ENCODE results near the gene PLA2G4D. TPM values are rescaled to one million over a fixed set of nuclear protein-coding genes. Genes with fewer than 3 reads are reported as not detected.

PLA2G4D gene
- total and polyA plus RNA-seq, 2 donors (not counting 1 experiment from before 2014, with no cell fraction given), result not detected

GRCh38 chr15:42121021-42121420 is 26.7 kb upstream of the PLA2G4D start:
- H3K4me1 ChIP-seq (ENCODE audit: control insufficient read depth, extremely low read depth, insufficient read depth, low read length), result no peaks in the 10 kb centered on the region
- no peak for DNase-seq (ENCODE audit: low read depth in 2 of 2)
- no peak overlapping the region for H3K27ac ChIP-seq (ENCODE audit: insufficient read depth, low read length)
- H3K9ac ChIP-seq (ENCODE audit: insufficient read depth, low read length), result no peak overlapping the region
- H3K4me3 ChIP-seq (replicated peaks in 1 of 4; ENCODE audit: control extremely low read depth in 1 of 4, insufficient read depth in 1 of 4, low read depth in 3 of 4, low read length in 4 of 4), result no peak overlapping the region
- H2AFZ ChIP-seq (ENCODE audit: low read length), result no peak overlapping the region
- no peaks in the 10 kb centered on the region for H3K9me3 ChIP-seq (ENCODE audit: control insufficient read depth, insufficient read depth, low read depth, low read length)
- no peaks in the 10 kb centered on the region for H4K20me1 ChIP-seq (ENCODE audit: control insufficient read depth, extremely low read depth, insufficient read depth, low read length)
- H3K36me3 ChIP-seq (ENCODE audit: control insufficient read depth, insufficient read depth, low read length), result no peaks in the 10 kb centered on the region
- H3K79me2 ChIP-seq (ENCODE audit: control insufficient read depth, insufficient read depth, low read length), result no peaks in the 10 kb centered on the region
- no peak overlapping the region for H3K4me2 ChIP-seq (ENCODE audit: extremely low read depth, insufficient read depth, low read length)
- TF ChIP-seq EZH2 (IDR thresholded peaks at IDR 0.05; ENCODE audit: low read length, missing control alignments), result no peak
- TF ChIP-seq, protein P1, sequence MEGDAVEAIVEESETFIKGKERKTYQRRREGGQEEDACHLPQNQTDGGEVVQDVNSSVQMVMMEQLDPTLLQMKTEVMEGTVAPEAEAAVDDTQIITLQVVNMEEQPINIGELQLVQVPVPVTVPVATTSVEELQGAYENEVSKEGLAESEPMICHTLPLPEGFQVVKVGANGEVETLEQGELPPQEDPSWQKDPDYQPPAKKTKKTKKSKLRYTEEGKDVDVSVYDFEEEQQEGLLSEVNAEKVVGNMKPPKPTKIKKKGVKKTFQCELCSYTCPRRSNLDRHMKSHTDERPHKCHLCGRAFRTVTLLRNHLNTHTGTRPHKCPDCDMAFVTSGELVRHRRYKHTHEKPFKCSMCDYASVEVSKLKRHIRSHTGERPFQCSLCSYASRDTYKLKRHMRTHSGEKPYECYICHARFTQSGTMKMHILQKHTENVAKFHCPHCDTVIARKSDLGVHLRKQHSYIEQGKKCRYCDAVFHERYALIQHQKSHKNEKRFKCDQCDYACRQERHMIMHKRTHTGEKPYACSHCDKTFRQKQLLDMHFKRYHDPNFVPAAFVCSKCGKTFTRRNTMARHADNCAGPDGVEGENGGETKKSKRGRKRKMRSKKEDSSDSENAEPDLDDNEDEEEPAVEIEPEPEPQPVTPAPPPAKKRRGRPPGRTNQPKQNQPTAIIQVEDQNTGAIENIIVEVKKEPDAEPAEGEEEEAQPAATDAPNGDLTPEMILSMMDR (conservative IDR thresholded peaks at IDR 0.05 in 1 of 2, IDR thresholded peaks at IDR 0.05 in 1 of 2; ENCODE audit: low read depth in 1 of 2, low read length in 2 of 2), result no peak
- H3K27me3 ChIP-seq (ENCODE audit: control insufficient read depth, insufficient read depth, low read length), result peaks cover 29% of the 10 kb centered on the region

DNA sequence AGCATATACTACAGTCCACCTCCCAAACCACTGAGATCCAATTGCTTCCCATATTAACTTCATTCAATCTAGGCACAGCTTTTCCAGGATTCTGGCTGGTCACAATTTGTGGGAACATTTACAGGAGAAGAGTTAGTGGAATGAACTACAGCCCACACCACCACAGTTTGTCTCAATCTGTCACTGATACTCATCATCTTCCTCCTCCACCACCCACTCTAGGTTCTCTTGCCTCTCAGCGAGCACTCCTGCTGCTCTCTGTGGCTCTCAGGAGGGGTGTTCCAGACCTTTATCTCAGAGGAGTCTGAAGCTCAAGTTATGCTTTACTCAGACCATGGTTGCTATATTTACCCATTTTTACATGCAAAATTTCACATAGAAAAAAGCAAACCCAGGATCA is 25.9 kb upstream of the PLA2G4D start:
- Histone ChIP-seq H3K27me3 (ENCODE audit: control insufficient read depth, insufficient read depth, low read length) (peaks cover 29% of the 10 kb centered on the region), H3K4me3 (replicated peaks in 1 of 4; ENCODE audit: control extremely low read depth in 1 of 4, insufficient read depth in 1 of 4, low read depth in 3 of 4, low read length in 4 of 4) (no peak overlapping the region), H3K9me3 (ENCODE audit: control insufficient read depth, insufficient read depth, low read depth, low read length) (no peaks in the 10 kb centered on the region), H3K79me2 (ENCODE audit: control insufficient read depth, insufficient read depth, low read length) (no peaks in the 10 kb centered on the region), H3K4me1 (ENCODE audit: control insufficient read depth, extremely low read depth, insufficient read depth, low read length) (no peaks in the 10 kb centered on the region), H3K9ac (ENCODE audit: insufficient read depth, low read length) (no peak overlapping the region), H2AFZ (ENCODE audit: low read length) (no peak overlapping the region), H4K20me1 (ENCODE audit: control insufficient read depth, extremely low read depth, insufficient read depth, low read length) (no peaks in the 10 kb centered on the region), H3K4me2 (ENCODE audit: extremely low read depth, insufficient read depth, low read length) (no peak overlapping the region), H3K27ac (ENCODE audit: insufficient read depth, low read length) (no peak overlapping the region), H3K36me3 (ENCODE audit: control insufficient read depth, insufficient read depth, low read length) (no peaks in the 10 kb centered on the region)
- DNase-seq (ENCODE audit: low read depth in 2 of 2), result no peak
- TF ChIP-seq EZH2 (IDR thresholded peaks at IDR 0.05; ENCODE audit: low read length, missing control alignments), result no peak
- TF ChIP-seq, protein P1 (conservative IDR thresholded peaks at IDR 0.05 in 1 of 2, IDR thresholded peaks at IDR 0.05 in 1 of 2; ENCODE audit: low read depth in 1 of 2, low read length in 2 of 2), result no peak

DNA sequence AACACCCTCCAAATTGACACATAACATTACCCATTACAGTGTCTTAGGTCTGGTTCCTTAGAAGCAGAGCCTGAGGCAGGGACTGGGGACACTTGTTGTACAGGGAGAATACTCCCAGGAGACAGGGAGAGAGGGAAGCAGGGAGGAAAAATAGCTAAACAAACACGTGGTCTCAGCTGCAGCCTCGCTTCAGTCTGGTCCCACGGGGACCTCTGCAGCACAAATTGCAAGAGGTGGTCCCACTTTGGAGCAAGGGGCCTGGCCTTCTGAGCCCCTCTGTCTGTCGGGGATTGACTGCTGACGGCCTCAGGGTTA is 25.0 kb upstream of the PLA2G4D start:
- H3K27me3 ChIP-seq (ENCODE audit: control insufficient read depth, insufficient read depth, low read length), result peaks cover 29% of the 10 kb centered on the region
- H2AFZ ChIP-seq (ENCODE audit: low read length), result no peak overlapping the region
- no peaks in the 10 kb centered on the region for H4K20me1 ChIP-seq (ENCODE audit: control insufficient read depth, extremely low read depth, insufficient read depth, low read length)
- no peak for DNase-seq (ENCODE audit: low read depth in 2 of 2)
- no peak overlapping the region for H3K9ac ChIP-seq (ENCODE audit: insufficient read depth, low read length)
- H3K4me2 ChIP-seq (ENCODE audit: extremely low read depth, insufficient read depth, low read length), result no peak overlapping the region
- no peak overlapping the region for H3K27ac ChIP-seq (ENCODE audit: insufficient read depth, low read length)
- no peaks in the 10 kb centered on the region for H3K36me3 ChIP-seq (ENCODE audit: control insufficient read depth, insufficient read depth, low read length)
- no peaks in the 10 kb centered on the region for H3K4me1 ChIP-seq (ENCODE audit: control insufficient read depth, extremely low read depth, insufficient read depth, low read length)
- TF ChIP-seq, protein P1 (conservative IDR thresholded peaks at IDR 0.05 in 1 of 2, IDR thresholded peaks at IDR 0.05 in 1 of 2; ENCODE audit: low read depth in 1 of 2, low read length in 2 of 2), result no peak
- no peak for TF ChIP-seq EZH2 (IDR thresholded peaks at IDR 0.05; ENCODE audit: low read length, missing control alignments)
- no peak overlapping the region for H3K4me3 ChIP-seq (replicated peaks in 1 of 4; ENCODE audit: control extremely low read depth in 1 of 4, insufficient read depth in 1 of 4, low read depth in 3 of 4, low read length in 4 of 4)
- no peaks in the 10 kb centered on the region for H3K79me2 ChIP-seq (ENCODE audit: control insufficient read depth, insufficient read depth, low read length)
- H3K9me3 ChIP-seq (ENCODE audit: control insufficient read depth, insufficient read depth, low read depth, low read length), result no peaks in the 10 kb centered on the region
